Heart right ventricle (tissue), 16 donors: Measurements from ENCODE around the gene CNOT4. TPM values are rescaled to one million over a fixed set of nuclear protein-coding genes. Genes with fewer than 3 reads are reported as not detected.

ENCODE experiments used
- ATAC-seq, 8 donors: fragments of 200-7000 bp; cut with Tn5 transposase; one replicate each; pipeline ENCODE4 v1.9.1; 2020; ENCODE audit warnings: mild to moderate bottlenecking in 8 of 8, moderate library complexity in 8 of 8, moderate number of reproducible peaks in 1 of 8
- DNase-seq, 2 donors: peaks; one replicate each; pipeline ENCODE4 v3.0.0-alpha.2; 2020
- H3K27ac ChIP-seq, 10 donors: fragments of 200-600 bp; sonication (generic) in 2 of 10; one replicate each; pipeline versions ENCODE4 v1.5.0 to v1.8.0; 2020 to 2022; ENCODE audit warnings: mild to moderate bottlenecking in 3 of 10
- H3K27me3 ChIP-seq, 7 donors: fragments of 200-600 bp; one replicate each; pipeline ENCODE4 v1.8.0; 2021 to 2022; ENCODE audit warnings: mild to moderate bottlenecking in 2 of 7
- H3K36me3 ChIP-seq, 9 donors: fragments of 200-600 bp; sonication (generic) in 1 of 9; one replicate each; pipeline versions ENCODE4 v1.5.0 to v1.8.0; 2020 to 2022; ENCODE audit warnings: mild to moderate bottlenecking in 2 of 9
- H3K4me1 ChIP-seq, 9 donors: fragments of 200-600 bp; sonication (generic) in 1 of 9; one replicate each; pipeline versions ENCODE4 v1.5.0 to v1.8.0; 2020 to 2022; ENCODE audit warnings: mild to moderate bottlenecking in 4 of 9
- H3K4me3 ChIP-seq, 10 donors: fragments of 200-600 bp; sonication (generic) in 2 of 10; one replicate each; pipeline versions ENCODE4 v1.5.0 to v1.8.0; 2020 to 2022; ENCODE audit warnings: mild to moderate bottlenecking in 7 of 10, moderate library complexity in 2 of 10
- H3K9me3 ChIP-seq, 11 donors: fragments of 200-600 bp in 10 of 11; sonication (generic) in 2 of 11; one replicate each; pipeline versions ENCODE4 v1.5.0 to v1.8.0; 2013 to 2022; ENCODE audit warnings: mild to moderate bottlenecking in 2 of 11, control low read depth in 1 of 11, moderate library complexity in 1 of 11
- WGBS, 2 donors: extraction: QIAGEN DNeasy Blood & Tissue Kit; methylation state at CpG; one replicate each; pipeline ENCODE4 v1.1.7; 2013; ENCODE audit warnings: inconsistent platforms in 1 of 2; 5-methylcytosine and 5-hydroxymethylcytosine counted together
- intact Hi-C, 10 donors: fragments of 100-400 bp; cut with DNase I; formaldehyde crosslinking; loops; one replicate each; pipeline versions ENCODE4 v1.11.1 to v1.14.2; 2022
- polyA plus RNA-seq, 2 donors: library from polyadenylated mRNA; stranded (reverse); fragments of 200-250 nt; gene quantifications; one replicate each; pipeline ENCODE4 v1.2.3, GENCODE V29; 2013
- total RNA-seq, 10 donors: library from RNA; stranded (reverse); fragmentation: NEBNext Ultra II Directional in 3 of 10; extraction: Animal tissue kit (Norgen Biotek cat#: 25700) in 3 of 10; gene quantifications; one replicate each; pipeline versions ENCODE4 v1.2.1 to v1.2.4, GENCODE V29; 2021 to 2023
- TF ChIP-seq, protein P1 (sequence below), 9 donors: fragments of 200-600 bp; sonication (generic) in 2 of 9; IDR thresholded peaks; one replicate each; pipeline versions ENCODE4 v1.5.0 to v1.8.0; 2021 to 2022; ENCODE audit warnings: antibody characterized with exemption in 9 of 9, mild to moderate bottlenecking in 5 of 9, moderate library complexity in 1 of 9
- donor health status: Arrhythmogenic right ventricular cardiomyopathy.
- donor health status: ischemic (EF 13 %, LVEDD 7.1; RV severe dilation, severe dysfunction).
- donor health status: healthy with polysubstance abuse.
- donor health status: DM: no; HTN: yes; CAD: no.
- donor health status: DM: no; HTN: no; CAD: no.
- donor health status: ischemic (EF 25% LVEDD 6.9; RV normal size, moderate dysfunction).
- donor health status: ischemic (EF 25% LVEDD 5.7; RV mildly dilated, moderate dysfunction).
- donor health status: healthy.
- donor health status: DM: yes; HTN: yes; CAD: no.
- donor health status: Ischemic cardiomyopathy.
- donor health status: ischemic (EF 35%, LVEDD 5.7; RV mildly dilated, moderate dysfunction).
- donor health status: nonischemic (EF 11% LVEDD 7.7; RV severe dilation, severe dysfunction).
- donor health status: DM: yes; HTN: yes; CAD: no.
- donor health status: PGD.
- donor health status: ischemic (EF 29% LVEDD 5.4; RV normal size, mild dysfunction).
- donor health status: nonischemic (EF 23%, LVEDD 6.1; RV moderate dilation, normal function).

The CNOT4 gene
- total and polyA plus RNA-seq, 12 donors, result 5.2 to 31.7 (median 27.0) TPM

DNA sequence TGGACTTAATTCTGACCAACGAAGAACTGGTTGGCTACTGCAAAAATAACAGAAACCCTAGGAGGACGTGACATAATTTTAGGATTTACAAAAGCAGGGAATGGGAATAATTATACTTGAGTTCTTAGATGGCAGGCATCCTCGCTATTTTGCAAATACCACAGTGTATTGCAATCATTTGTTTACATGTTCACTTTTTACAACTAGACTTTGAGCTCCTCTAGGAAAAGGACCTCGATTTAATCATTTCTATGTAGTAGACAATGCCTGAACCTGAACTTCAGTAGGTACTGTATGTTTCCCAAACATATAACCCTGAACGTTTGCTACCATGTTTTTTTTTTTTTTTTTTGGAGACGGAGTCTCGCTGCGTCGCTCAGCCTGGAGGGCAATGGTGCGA, 137.7 kb downstream of the CNOT4 start:
- ATAC-seq, result no peak
- H3K4me1 ChIP-seq, result no peaks in the 10 kb centered on the region
- no peak overlapping the region for H3K4me3 ChIP-seq
- H3K36me3 ChIP-seq, result no peaks in the 10 kb centered on the region
- WGBS, 2 donors, result 94 to 96% methylated on average over 10 of the region's 10 CpGs
- TF ChIP-seq, protein P1, sequence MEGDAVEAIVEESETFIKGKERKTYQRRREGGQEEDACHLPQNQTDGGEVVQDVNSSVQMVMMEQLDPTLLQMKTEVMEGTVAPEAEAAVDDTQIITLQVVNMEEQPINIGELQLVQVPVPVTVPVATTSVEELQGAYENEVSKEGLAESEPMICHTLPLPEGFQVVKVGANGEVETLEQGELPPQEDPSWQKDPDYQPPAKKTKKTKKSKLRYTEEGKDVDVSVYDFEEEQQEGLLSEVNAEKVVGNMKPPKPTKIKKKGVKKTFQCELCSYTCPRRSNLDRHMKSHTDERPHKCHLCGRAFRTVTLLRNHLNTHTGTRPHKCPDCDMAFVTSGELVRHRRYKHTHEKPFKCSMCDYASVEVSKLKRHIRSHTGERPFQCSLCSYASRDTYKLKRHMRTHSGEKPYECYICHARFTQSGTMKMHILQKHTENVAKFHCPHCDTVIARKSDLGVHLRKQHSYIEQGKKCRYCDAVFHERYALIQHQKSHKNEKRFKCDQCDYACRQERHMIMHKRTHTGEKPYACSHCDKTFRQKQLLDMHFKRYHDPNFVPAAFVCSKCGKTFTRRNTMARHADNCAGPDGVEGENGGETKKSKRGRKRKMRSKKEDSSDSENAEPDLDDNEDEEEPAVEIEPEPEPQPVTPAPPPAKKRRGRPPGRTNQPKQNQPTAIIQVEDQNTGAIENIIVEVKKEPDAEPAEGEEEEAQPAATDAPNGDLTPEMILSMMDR (IDR thresholded peaks at IDR 0.05), result no peak
- H3K27ac ChIP-seq, result no peak overlapping the region
- no peak for DNase-seq
- H3K27me3 ChIP-seq, result no peaks in the 10 kb centered on the region
- H3K9me3 ChIP-seq, result no peaks in the 10 kb centered on the region
- intact Hi-C loops, result no loop called here

DNA sequence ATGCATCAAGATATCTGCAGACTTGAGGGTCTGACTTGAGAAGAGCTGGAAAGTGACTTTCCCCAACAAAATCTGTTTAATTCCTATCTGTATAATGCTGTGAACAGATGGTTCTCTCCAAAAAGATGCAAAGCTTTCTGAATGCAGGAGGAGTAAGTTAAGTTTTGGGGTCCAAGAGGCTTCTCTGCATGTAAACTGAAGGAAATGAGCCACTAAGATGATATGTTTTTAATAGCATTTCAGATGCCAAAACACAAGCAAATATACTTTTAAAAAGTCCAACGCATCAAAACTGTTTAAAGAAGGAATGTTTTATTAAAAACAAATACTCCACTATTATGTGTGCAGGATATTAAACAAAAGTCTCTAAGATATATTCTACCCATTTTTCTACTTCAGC, 139.2 kb downstream of the CNOT4 start:
- Histone ChIP-seq H3K9me3 (no peaks in the 10 kb centered on the region), H3K4me1 (peaks cover 0 to 3% (median 0%) of the 10 kb centered on the region in 9 donors), H3K4me3 (no peak overlapping the region), H3K27ac (no peak overlapping the region), H3K27me3 (no peaks in the 10 kb centered on the region), H3K36me3 (no peaks in the 10 kb centered on the region)
- TF ChIP-seq, protein P1 (IDR thresholded peaks at IDR 0.05), result no peak
- DNase-seq, result no peak
- ATAC-seq, result no peak
- intact Hi-C loops, result no loop called here
- WGBS, 2 donors, result 97 to 99% methylated on average over 1 of the region's 1 CpG

DNA sequence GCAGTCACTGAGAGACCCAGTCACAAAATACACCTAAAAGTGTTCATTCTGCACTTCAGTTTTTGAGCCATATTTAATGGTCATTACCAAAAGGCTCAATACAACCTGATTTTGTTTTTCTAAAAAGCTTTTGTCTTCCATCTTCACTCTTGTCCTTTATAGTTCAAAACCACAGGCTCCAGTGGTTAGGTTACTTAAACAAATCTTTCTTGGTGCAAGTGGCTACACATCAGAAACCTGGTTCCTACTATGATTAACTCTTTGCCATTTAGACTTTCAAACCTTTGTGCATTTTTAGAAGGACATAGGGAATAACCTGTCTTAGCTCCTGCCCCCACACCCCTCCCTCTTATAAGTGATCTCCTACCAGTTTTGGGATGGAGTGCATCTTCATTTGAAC, 140.5 kb downstream of the CNOT4 start:
- TF ChIP-seq, protein P1 (IDR thresholded peaks at IDR 0.05), result no peak
- no peaks in the 10 kb centered on the region for H3K36me3 ChIP-seq
- no peaks in the 10 kb centered on the region for H3K27me3 ChIP-seq
- DNase-seq (no peak), ATAC-seq (no peak)
- peaks cover 0 to 13% (median 5%) of the 10 kb centered on the region in 9 donors for H3K4me1 ChIP-seq
- no peak overlapping the region for H3K27ac ChIP-seq
- no peak overlapping the region for H3K4me3 ChIP-seq
- intact Hi-C loops, result no loop called here
- H3K9me3 ChIP-seq, result no peaks in the 10 kb centered on the region

DNA sequence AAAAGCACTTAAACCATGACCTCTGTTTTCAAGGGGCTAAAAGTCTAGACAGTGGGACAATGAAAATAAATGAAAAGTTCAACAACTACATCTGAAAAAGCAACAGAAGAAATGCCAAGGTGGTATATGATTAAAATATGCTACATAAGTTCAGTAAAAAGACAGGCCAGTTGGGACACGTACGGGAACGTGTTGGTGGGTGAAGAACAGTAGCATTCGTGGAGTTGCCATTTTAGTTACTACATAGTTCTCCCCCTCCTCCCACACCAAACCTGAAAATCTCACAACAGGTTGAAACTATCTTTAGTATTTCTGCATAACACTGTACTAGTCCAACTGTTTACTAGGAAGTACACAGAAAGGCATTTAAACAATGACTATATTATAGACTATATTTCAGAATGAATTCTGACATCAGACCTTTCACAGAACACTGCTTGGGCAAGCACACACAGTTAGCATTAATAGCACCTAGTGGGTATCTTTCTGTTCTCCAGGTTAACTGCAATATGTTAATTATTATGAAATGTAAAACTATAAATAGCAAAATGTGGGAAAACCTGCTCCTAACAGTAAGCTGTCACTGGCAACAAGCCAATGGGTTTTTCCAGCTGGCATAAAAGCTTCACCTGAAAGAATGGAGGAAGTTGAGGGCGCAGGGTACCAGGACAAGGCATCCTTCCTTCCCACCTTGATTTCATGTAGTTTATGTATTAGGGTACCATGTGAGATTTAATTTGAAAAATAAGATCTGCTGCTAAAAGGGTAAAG, 141.3 kb downstream of the CNOT4 start:
- intact Hi-C loops, result no loop called here
- Histone ChIP-seq H3K4me3 (no peak overlapping the region), H3K9me3 (no peaks in the 10 kb centered on the region), H3K27me3 (no peaks in the 10 kb centered on the region), H3K4me1 (peaks cover 0 to 15% (median 5%) of the 10 kb centered on the region in 9 donors), H3K27ac (no peak overlapping the region), H3K36me3 (peaks cover 0 to 2% (median 0%) of the 10 kb centered on the region in 9 donors)
- DNase-seq (no peak), ATAC-seq (no peak)
- WGBS, 2 donors, result 94 to 97% methylated on average over 5 of the region's 5 CpGs
- TF ChIP-seq, protein P1 (IDR thresholded peaks at IDR 0.05), result no peak
